ENCODE measurements around the gene ACTG1. TPM values are rescaled to one million over a fixed set of nuclear protein-coding genes. Genes with fewer than 3 reads are reported as not detected.

ACTG1 gene
- total and polyA plus RNA-seq, 2 of the 4 experiments (the other 2 are of a cell fraction) = 10,907 to 15,732 TPM

- H2BK120ac ChIP-seq (ENCODE audit: low read depth, low read length) = no peak overlapping the region
- H3K4me3 ChIP-seq (ENCODE audit: insufficient read depth, low read depth, low read length) = no peak overlapping the region
- TF ChIP-seq, protein P1, sequence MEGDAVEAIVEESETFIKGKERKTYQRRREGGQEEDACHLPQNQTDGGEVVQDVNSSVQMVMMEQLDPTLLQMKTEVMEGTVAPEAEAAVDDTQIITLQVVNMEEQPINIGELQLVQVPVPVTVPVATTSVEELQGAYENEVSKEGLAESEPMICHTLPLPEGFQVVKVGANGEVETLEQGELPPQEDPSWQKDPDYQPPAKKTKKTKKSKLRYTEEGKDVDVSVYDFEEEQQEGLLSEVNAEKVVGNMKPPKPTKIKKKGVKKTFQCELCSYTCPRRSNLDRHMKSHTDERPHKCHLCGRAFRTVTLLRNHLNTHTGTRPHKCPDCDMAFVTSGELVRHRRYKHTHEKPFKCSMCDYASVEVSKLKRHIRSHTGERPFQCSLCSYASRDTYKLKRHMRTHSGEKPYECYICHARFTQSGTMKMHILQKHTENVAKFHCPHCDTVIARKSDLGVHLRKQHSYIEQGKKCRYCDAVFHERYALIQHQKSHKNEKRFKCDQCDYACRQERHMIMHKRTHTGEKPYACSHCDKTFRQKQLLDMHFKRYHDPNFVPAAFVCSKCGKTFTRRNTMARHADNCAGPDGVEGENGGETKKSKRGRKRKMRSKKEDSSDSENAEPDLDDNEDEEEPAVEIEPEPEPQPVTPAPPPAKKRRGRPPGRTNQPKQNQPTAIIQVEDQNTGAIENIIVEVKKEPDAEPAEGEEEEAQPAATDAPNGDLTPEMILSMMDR (conservative IDR thresholded peaks at IDR 0.05; ENCODE audit: low read depth, low read length) = no peak
- TF ChIP-seq RCOR1 (IDR thresholded peaks at IDR 0.05; ENCODE audit: insufficient replicate concordance, low read length) (no peak), CEBPB (IDR thresholded peaks at IDR 0.05; ENCODE audit: low read depth, low read length) (no peak), BHLHE40 (IDR thresholded peaks at IDR 0.05; ENCODE audit: low read depth, low read length) (no peak), RFX5 (IDR thresholded peaks at IDR 0.05; ENCODE audit: low read depth, low read length) (no peak)
- no peak overlapping the region for H4K5ac ChIP-seq (ENCODE audit: low read depth, low read length)
- ATAC-seq (ENCODE audit: low read depth) = no peak
- no peak overlapping the region for H3K14ac ChIP-seq (replicated peaks; ENCODE audit: low read depth, low read length)
- in situ Hi-C loops (cut with MboI; ENCODE audit: low sequenced_read_pairs) (no loop called here), dilution Hi-C loops (cut with HindIII; ENCODE audit: low sequenced_read_pairs, unreplicated experiment) (no loop called here), intact Hi-C loops (cut with micrococcal nuclease) (no loop called here)
- no peak overlapping the region for H2BK20ac ChIP-seq (ENCODE audit: low read depth, low read length)
- no peaks in the 10 kb centered on the region for H3K36me3 ChIP-seq (ENCODE audit: control insufficient read depth, insufficient read depth, low read length)
- no peaks in the 10 kb centered on the region for H3K9me3 ChIP-seq (ENCODE audit: control insufficient read depth, insufficient read depth, low read length)
- H3K27me3 ChIP-seq (ENCODE audit: control insufficient read depth, insufficient read depth, low read length) = peaks cover 20% of the 10 kb centered on the region
- H2BK15ac ChIP-seq (ENCODE audit: low read depth, low read length) = no peak overlapping the region
- no peak overlapping the region for H3K18ac ChIP-seq (ENCODE audit: low read depth, low read length)
- no peak overlapping the region for H3K4ac ChIP-seq (ENCODE audit: low read depth, low read length)
- CTCF ChIA-PET = no interaction called here
- no peak overlapping the region for H3K23ac ChIP-seq (ENCODE audit: low read depth, low read length)
- no peak for DNase-seq
- H3K79me1 ChIP-seq (ENCODE audit: low read depth in 1 of 2, low read length in 2 of 2) = peaks cover 2% of the 10 kb centered on the region in 2 experiments; a peak in 2 of 4 replicates
- H4K8ac ChIP-seq (ENCODE audit: low read depth in 2 of 2, low read length in 2 of 2) = no peak overlapping the region
- no peak overlapping the region for H3K9ac ChIP-seq (ENCODE audit: low read depth, low read length)
- BruUV-seq (replicated peaks) = no TSS peak
- H3K56ac ChIP-seq (ENCODE audit: extremely low read depth, insufficient read depth, low read length) = no peak overlapping the region
- POLR2A ChIA-PET (ENCODE audit: unreplicated experiment) = interaction anchor here (0.6 to 1.2 kb wide), 3 partner anchors 12 to 358 kb away, joined by 4 to 6 read pairs (median 6); no protein-coding TSS in a partner anchor
- 79% methylated on average over 9 of the region's 18 CpGs; no CpG with 5 or more reads in 1 of the 2 experiments for WGBS, 2 experiments (ENCODE audit: extremely low coverage in 2 of 2, insufficient read length in 1 of 2)
- no peak overlapping the region for H2AK9ac ChIP-seq (replicated peaks; ENCODE audit: low read depth, low read length, poor library complexity)
- H3K9me1 ChIP-seq (ENCODE audit: insufficient read depth, low read length) = peaks cover 2% of the 10 kb centered on the region
- H4K20me1 ChIP-seq (ENCODE audit: insufficient read depth, low read length) = no peaks in the 10 kb centered on the region
- H3K4me2 ChIP-seq (ENCODE audit: low read depth, low read length) = no peak overlapping the region
- H2BK5ac ChIP-seq (ENCODE audit: low read depth, low read length, poor library complexity, severe bottlenecking) = no peak overlapping the region
- no peak overlapping the region for H2AFZ ChIP-seq (replicated peaks; ENCODE audit: low read length, poor library complexity)
- no peak overlapping the region for H3K27ac ChIP-seq (ENCODE audit: insufficient read depth, low read length)
- H2AK5ac ChIP-seq (ENCODE audit: low read depth, low read length) = no peak overlapping the region
- H3K4me1 ChIP-seq (ENCODE audit: control insufficient read depth, insufficient read depth, low read length) = peaks cover 4% of the 10 kb centered on the region; the same call in 1 of the 2 replicates
- no peak overlapping the region for H4K91ac ChIP-seq (ENCODE audit: insufficient read depth, low read depth, low read length)
Measured at GRCh38 chr17:81492202-81492601, 20.4 kb downstream of the ACTG1 start.
